K562 (cell line): Measurements from ENCODE around the gene MBNL2. TPM values are rescaled to one million over a fixed set of nuclear protein-coding genes. Genes with fewer than 3 reads are reported as not detected.

Experiments used
- ATF1 ChIP-seq, 2 experiments: fragments of 450-650 bp in 1 of 2; IDR thresholded peaks; 2 replicates each; pipeline ENCODE4 v1.6.1; 2016; ENCODE audit warnings: missing compliant biosample characterization in 1 of 2, missing genetic modification characterization in 1 of 2
- CTCFL ChIP-seq: IDR thresholded peaks from 2 replicates; pipeline ENCODE4 v1.6.1; 2011; ENCODE audit warnings: borderline replicate concordance, low read depth, mild to moderate bottlenecking, moderate library complexity, low read length; ENCODE audit not compliant: insufficient read depth, poor library complexity, severe bottlenecking
- EP400 ChIP-seq: fragments of 450-650 bp; IDR thresholded peaks from 2 replicates; pipeline ENCODE4 v1.6.1; 2017; ENCODE audit warnings: antibody characterized with exemption, mild to moderate bottlenecking, moderate library complexity
- ILF3 ChIP-seq: fragments of 450-650 bp; IDR thresholded peaks from 2 replicates; pipeline ENCODE4 v1.6.1; 2018; ENCODE audit warnings: antibody characterized with exemption, mild to moderate bottlenecking, moderate library complexity, borderline replicate concordance
- MCM2 ChIP-seq: fragments of 450-650 bp; IDR thresholded peaks from 2 replicates; pipeline ENCODE4 v1.6.1; 2017; ENCODE audit warnings: low read depth, mild to moderate bottlenecking
- NELFE ChIP-seq: IDR thresholded peaks from 2 replicates; pipeline ENCODE4 v1.6.1; 2011; ENCODE audit warnings: mild to moderate bottlenecking; ENCODE audit not compliant: insufficient read depth, insufficient read length
- SMARCA5 ChIP-seq: fragments of 450-650 bp; IDR thresholded peaks from 2 replicates; pipeline ENCODE4 v1.6.1; 2016
- SMC3 ChIP-seq: conservative IDR thresholded peaks from 2 replicates; pipeline ENCODE4 v1.6.1; 2011; ENCODE audit warnings: low read depth, low read length, improper control_type of control experiment; ENCODE audit not compliant: insufficient read depth
- ZNF551 ChIP-seq: fragments of 250-450 bp; sonication (Bioruptor Pico); IDR thresholded peaks from 2 replicates; pipeline ENCODE4 v1.5.0; 2021; ENCODE audit warnings: mild to moderate bottlenecking, moderate library complexity
- polyA plus RNA-seq, 8 experiments: library from polyadenylated mRNA; depleted of rRNA in 4 of 8; stranded (reverse) in 5 of 8; unstranded in 3 of 8; fragments of >200 nt; fragmentation: Nextera tagmentation in 2 of 8; fragmentation: Illumina TruSeq in 1 of 8; extraction: Ambion mirVana in 2 of 8; extraction: Trizol in 1 of 8; gene quantifications; 2 replicates each; pipeline versions ENCODE4 v1.2.1 to v1.2.3, GENCODE V29; 2011 to 2014; ENCODE audit warnings: inconsistent platforms in 1 of 8, missing spikeins in 1 of 8
- total RNA-seq, 7 experiments: library from RNA; depleted of rRNA in 6 of 7; stranded (reverse); fragments of >200 nt in 6 of 7; fragmentation: Illumina TruSeq in 2 of 7; extraction: Trizol in 2 of 7; gene quantifications; 2 replicates each; pipeline versions ENCODE4 v1.2.1 to v1.2.3, GENCODE V29; 2011 to 2021; ENCODE audit warnings: low replicate concordance in 1 of 7
- TF ChIP-seq, protein P1 (sequence below): sonication (generic); formaldehyde crosslinking; IDR thresholded peaks from 2 replicates; pipeline ENCODE4 v1.4.0; 2020; ENCODE audit warnings: mild to moderate bottlenecking, missing genetic modification reagents
- TF ChIP-seq, protein P2 (sequence below): fragments of 250-450 bp; sonication (Bioruptor Pico); IDR thresholded peaks from 2 replicates; pipeline ENCODE4 v1.5.1; 2021; ENCODE audit warnings: mild to moderate bottlenecking

MBNL2 gene
- total and polyA plus RNA-seq, 9 of the 15 experiments (the other 6 are each of a cell fraction or from before 2014, with no cell fraction given), result 7.0 to 24.8 (median 13.8) TPM

- TF ChIP-seq CTCFL (no peak), ZNF551 (no peak), ATF1 (CRISPR knock-in tag; IDR thresholded peaks at IDR 0.05) (no peak), ATF1 (tag; IDR thresholded peaks at IDR 0.05) (peak; percentile 70), NELFE (no peak), MCM2 (no peak), SMC3 (no peak), ILF3 (no peak), SMARCA5 (no peak), EP400 (peak; percentile 96)
- TF ChIP-seq, protein P1, sequence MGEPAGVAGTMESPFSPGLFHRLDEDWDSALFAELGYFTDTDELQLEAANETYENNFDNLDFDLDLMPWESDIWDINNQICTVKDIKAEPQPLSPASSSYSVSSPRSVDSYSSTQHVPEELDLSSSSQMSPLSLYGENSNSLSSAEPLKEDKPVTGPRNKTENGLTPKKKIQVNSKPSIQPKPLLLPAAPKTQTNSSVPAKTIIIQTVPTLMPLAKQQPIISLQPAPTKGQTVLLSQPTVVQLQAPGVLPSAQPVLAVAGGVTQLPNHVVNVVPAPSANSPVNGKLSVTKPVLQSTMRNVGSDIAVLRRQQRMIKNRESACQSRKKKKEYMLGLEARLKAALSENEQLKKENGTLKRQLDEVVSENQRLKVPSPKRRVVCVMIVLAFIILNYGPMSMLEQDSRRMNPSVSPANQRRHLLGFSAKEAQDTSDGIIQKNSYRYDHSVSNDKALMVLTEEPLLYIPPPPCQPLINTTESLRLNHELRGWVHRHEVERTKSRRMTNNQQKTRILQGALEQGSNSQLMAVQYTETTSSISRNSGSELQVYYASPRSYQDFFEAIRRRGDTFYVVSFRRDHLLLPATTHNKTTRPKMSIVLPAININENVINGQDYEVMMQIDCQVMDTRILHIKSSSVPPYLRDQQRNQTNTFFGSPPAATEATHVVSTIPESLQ, result no peak
- TF ChIP-seq, protein P2, sequence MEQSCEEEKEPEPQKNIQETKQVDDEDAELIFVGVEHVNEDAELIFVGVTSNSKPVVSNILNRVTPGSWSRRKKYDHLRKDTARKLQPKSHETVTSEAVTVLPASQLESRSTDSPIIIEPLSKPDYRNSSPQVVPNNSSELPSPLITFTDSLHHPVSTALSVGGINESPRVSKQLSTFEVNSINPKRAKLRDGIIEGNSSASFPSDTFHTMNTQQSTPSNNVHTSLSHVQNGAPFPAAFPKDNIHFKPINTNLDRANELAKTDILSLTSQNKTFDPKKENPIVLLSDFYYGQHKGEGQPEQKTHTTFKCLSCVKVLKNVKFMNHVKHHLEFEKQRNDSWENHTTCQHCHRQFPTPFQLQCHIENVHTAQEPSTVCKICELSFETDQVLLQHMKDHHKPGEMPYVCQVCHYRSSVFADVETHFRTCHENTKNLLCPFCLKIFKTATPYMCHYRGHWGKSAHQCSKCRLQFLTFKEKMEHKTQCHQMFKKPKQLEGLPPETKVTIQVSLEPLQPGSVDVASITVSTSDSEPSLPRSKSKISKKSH (CRISPR knock-in tag), result no peak
Measured at GRCh38 chr13:97259798-97260714, 37.9 kb downstream of the MBNL2 start (continued).
